Breast epithelium (tissue), 4 donors: Measurements from ENCODE around the gene RGL1. TPM values are rescaled to one million over a fixed set of nuclear protein-coding genes. Genes with fewer than 3 reads are reported as not detected.
A peak's percentile ranks its signal among the peaks of the same experiment; 100 is the strongest.

ENCODE experiments used
- DNase-seq, 2 donors: peaks; one replicate each; pipeline ENCODE4 v3.0.0-alpha.2; 2019; ENCODE audit warnings: low spot score in 2 of 2
- H3K27ac ChIP-seq, 2 donors: fragments of 200-600 bp; sonication (generic) in 1 of 2; one replicate each; pipeline ENCODE4 v1.5.1; 2016 to 2019; ENCODE audit warnings: mild to moderate bottlenecking in 1 of 2
- H3K27me3 ChIP-seq, 2 donors: fragments of 200-600 bp; sonication (generic) in 1 of 2; one replicate each; pipeline versions ENCODE4 v1.5.1 to v1.6.0; 2017 to 2019; ENCODE audit warnings: control low read depth in 1 of 2, mild to moderate bottlenecking in 1 of 2
- H3K36me3 ChIP-seq: fragments of 200-600 bp; one replicate; pipeline ENCODE4 v1.5.1; 2019
- H3K4me1 ChIP-seq, 2 donors: fragments of 200-600 bp; sonication (generic); one replicate each; pipeline ENCODE4 v1.5.1; 2016 to 2019; ENCODE audit warnings: control low read depth in 1 of 2
- H3K4me3 ChIP-seq, 3 donors: fragments of 200-600 bp; sonication (generic); 1 replicate in 2 of 3; 2 replicates in 1 of 3; pipeline ENCODE4 v1.5.1; 2016 to 2019; ENCODE audit warnings: mild to moderate bottlenecking in 3 of 3, moderate library complexity in 2 of 3
- H3K9me3 ChIP-seq, 2 donors: fragments of 200-600 bp; sonication (generic) in 1 of 2; one replicate each; pipeline ENCODE4 v1.5.1; 2016 to 2019; ENCODE audit warnings: control low read depth in 1 of 2
- POLR2A ChIP-seq: fragments of 450-650 bp; IDR thresholded peaks from one replicate; pipeline ENCODE4 v1.6.1; 2016; ENCODE audit warnings: antibody characterized with exemption, mild to moderate bottlenecking, moderate library complexity
- POLR2AphosphoS5 ChIP-seq, 3 donors: sonication (generic); formaldehyde crosslinking; IDR thresholded peaks; one replicate each; pipeline ENCODE4 v1.6.1; 2017; ENCODE audit warnings: antibody characterized with exemption in 3 of 3
- intact Hi-C: fragments of 100-400 bp; cut with DNase I; formaldehyde crosslinking; loops from one replicate; pipeline ENCODE4 v1.15.1; 2023; ENCODE audit warnings: low total_unique reads
- total RNA-seq, 3 donors: library from RNA; depleted of rRNA; stranded (reverse); fragments of >200 nt; gene quantifications; one replicate each; pipeline ENCODE4 v1.1.0, GENCODE V29; 2016
- TF ChIP-seq, protein P1 (sequence below), 3 donors: fragments of 450-650 bp; IDR thresholded peaks; one replicate each; pipeline ENCODE4 v1.5.1; 2016 to 2017; ENCODE audit warnings: antibody characterized with exemption in 3 of 3, mild to moderate bottlenecking in 3 of 3, moderate library complexity in 3 of 3

The RGL1 gene
- total RNA-seq, 3 donors from 2014 or later, result 24.9 to 70.2 (median 26.8) TPM

DNA sequence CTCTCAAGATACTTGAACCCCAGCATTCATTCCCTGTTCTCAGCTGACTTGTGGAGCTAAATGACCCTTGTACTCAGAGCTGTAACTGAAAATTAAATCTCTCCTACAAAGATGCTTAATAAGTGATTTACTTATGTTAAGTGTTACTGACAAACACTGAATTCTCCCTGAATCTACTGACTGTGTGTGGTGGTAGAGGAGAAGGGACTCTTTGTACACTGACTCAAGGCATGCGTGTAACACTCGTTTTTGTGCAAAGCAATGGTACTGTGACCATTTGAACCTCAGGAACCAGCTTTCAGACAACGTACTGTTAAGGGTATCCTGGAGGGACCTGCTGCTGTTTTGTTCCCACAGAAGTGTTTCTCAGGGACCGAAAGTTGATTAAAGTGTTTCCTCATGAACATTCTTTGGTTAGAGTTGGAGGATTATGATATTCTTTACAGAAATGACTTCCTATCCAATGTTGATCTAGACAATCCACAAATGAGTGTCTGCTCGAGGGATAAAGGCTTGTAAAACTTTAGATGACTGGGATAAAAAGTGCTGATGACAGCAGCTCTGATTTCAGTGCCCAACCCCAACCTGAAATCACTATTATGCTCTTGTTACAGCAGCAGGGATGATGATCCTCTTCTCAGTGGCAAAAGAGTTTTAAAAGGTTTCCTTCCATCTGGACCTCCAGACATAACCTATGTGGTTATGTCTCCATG lies 12.8 kb downstream of the RGL1 start:
- H3K4me1 ChIP-seq, result peaks cover 0 to 5% of the 10 kb centered on the region in 2 donors
- TF ChIP-seq POLR2A, result no peak
- TF ChIP-seq POLR2AphosphoS5 (IDR thresholded peaks at IDR 0.05), result no peak
- TF ChIP-seq, protein P1, sequence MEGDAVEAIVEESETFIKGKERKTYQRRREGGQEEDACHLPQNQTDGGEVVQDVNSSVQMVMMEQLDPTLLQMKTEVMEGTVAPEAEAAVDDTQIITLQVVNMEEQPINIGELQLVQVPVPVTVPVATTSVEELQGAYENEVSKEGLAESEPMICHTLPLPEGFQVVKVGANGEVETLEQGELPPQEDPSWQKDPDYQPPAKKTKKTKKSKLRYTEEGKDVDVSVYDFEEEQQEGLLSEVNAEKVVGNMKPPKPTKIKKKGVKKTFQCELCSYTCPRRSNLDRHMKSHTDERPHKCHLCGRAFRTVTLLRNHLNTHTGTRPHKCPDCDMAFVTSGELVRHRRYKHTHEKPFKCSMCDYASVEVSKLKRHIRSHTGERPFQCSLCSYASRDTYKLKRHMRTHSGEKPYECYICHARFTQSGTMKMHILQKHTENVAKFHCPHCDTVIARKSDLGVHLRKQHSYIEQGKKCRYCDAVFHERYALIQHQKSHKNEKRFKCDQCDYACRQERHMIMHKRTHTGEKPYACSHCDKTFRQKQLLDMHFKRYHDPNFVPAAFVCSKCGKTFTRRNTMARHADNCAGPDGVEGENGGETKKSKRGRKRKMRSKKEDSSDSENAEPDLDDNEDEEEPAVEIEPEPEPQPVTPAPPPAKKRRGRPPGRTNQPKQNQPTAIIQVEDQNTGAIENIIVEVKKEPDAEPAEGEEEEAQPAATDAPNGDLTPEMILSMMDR (IDR thresholded peaks at IDR 0.05), result no peak
- peak overlapping the region in 1 of 2 donors; percentile 64 for H3K27ac ChIP-seq
- H3K36me3 ChIP-seq, result no peaks in the 10 kb centered on the region
- H3K9me3 ChIP-seq, result no peaks in the 10 kb centered on the region
- intact Hi-C loops, result no loop called here
- no peaks in the 10 kb centered on the region for H3K27me3 ChIP-seq
- no peak for DNase-seq
- peak overlapping the region in 1 of 3 donors; percentile 7 for H3K4me3 ChIP-seq

DNA sequence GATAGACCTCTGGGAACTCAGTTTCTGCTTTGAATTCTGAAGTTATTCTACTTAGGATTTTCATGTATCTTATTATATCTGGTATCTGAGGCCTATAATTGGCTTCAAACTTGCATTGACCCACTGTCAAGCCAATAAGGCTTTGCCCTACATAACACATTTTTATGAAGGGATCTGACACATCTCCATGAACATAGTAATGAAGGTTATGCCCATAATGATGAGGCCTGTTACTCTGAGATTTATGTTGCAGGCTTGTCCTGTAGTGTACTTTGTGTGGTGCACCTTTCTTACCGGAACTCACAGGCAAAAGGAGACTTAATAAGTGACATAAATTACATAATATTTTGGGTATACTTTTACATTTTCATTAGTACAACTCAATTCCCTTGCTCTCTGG lies 14.1 kb downstream of the RGL1 start:
- Histone ChIP-seq H3K4me1 (peaks cover 0 to 5% of the 10 kb centered on the region in 2 donors), H3K27ac (no peak overlapping the region), H3K36me3 (no peaks in the 10 kb centered on the region), H3K9me3 (no peaks in the 10 kb centered on the region), H3K27me3 (no peaks in the 10 kb centered on the region), H3K4me3 (no peak overlapping the region)
- TF ChIP-seq, protein P1 (IDR thresholded peaks at IDR 0.05), result no peak
- no peak for TF ChIP-seq POLR2A
- TF ChIP-seq POLR2AphosphoS5 (IDR thresholded peaks at IDR 0.05), result no peak
- intact Hi-C loops, result no loop called here
- DNase-seq, result no peak

DNA sequence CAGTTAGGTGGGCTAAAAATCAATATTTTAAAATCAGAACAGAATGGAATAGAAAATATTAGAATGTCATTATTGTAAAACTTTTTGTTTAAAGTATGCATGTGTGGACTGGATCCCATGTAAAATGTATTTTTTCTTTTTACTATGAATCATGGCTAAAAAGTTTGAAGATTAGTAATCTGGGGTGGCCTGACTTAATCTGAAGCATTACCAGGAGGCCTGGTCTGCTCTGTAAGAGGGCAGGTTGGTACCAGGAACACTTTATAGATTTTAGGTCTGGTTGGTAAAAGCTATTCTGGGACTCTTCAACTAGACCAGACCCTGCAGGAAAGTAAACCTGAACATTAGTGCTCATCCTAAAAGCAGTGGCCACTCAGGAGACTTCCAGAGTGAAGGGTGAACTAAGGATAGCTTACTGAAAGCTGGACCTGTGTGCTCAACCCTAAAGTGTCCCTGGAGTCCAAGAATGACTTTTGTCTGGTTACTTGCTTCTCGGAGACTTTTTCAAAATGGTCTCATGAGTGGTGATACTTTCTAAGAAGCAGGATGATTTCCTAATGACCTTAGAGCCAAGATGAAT lies 16.5 kb downstream of the RGL1 start:
- peak overlapping the region; percentile 74 to 81 for H3K27ac ChIP-seq
- no peak overlapping the region for H3K4me3 ChIP-seq
- no peaks in the 10 kb centered on the region for H3K36me3 ChIP-seq
- TF ChIP-seq, protein P1 (IDR thresholded peaks at IDR 0.05), result no peak
- TF ChIP-seq POLR2AphosphoS5 (IDR thresholded peaks at IDR 0.05) (no peak), POLR2A (no peak)
- no peaks in the 10 kb centered on the region for H3K9me3 ChIP-seq
- no peak for DNase-seq
- peaks cover 0 to 5% of the 10 kb centered on the region in 2 donors for H3K4me1 ChIP-seq
- H3K27me3 ChIP-seq, result no peaks in the 10 kb centered on the region
- intact Hi-C loops, result no loop called here

DNA sequence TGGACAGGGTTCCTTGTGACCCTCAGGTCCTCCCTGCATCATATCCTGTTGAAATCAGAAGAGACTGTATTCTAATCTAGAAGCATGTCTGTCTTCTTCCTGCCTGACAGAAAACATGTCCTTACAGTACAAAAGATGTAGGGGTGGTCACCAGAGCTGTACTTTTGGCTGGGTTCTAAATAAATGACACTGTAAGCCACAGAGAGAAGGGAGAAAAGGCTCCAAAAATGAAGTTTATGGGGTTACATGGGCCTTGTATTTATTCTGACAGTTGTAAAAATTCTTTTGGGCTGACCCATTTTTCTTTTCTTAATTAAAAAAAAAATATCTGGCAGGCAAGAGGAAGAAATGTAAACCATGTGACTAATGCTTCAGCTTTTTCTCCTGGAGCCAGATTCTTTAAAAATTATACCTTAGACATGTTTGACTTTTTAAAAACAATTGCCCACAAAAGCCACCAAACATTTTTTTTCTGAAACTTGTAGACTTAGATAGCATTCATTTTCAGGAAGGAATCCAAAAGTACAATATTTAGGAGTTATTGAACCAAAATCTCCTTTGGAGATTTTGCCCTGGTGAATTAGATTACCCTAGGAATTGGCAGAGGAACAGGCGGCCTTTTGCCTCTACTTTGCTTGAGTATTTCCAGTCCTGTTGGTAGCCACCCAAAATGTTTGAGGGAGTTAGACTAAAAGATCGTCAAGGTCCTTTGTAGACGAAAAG lies 17.1 kb downstream of the RGL1 start:
- intact Hi-C loops, result no loop called here
- Histone ChIP-seq H3K4me3 (no peak overlapping the region), H3K9me3 (no peaks in the 10 kb centered on the region), H3K27ac (peak overlapping the region; percentile 74 to 81), H3K4me1 (peaks cover 0 to 5% of the 10 kb centered on the region in 2 donors), H3K36me3 (no peaks in the 10 kb centered on the region), H3K27me3 (no peaks in the 10 kb centered on the region)
- no peak for TF ChIP-seq POLR2A
- TF ChIP-seq, protein P1 (IDR thresholded peaks at IDR 0.05), result no peak
- no peak for TF ChIP-seq POLR2AphosphoS5 (IDR thresholded peaks at IDR 0.05)
- no peak for DNase-seq

DNA sequence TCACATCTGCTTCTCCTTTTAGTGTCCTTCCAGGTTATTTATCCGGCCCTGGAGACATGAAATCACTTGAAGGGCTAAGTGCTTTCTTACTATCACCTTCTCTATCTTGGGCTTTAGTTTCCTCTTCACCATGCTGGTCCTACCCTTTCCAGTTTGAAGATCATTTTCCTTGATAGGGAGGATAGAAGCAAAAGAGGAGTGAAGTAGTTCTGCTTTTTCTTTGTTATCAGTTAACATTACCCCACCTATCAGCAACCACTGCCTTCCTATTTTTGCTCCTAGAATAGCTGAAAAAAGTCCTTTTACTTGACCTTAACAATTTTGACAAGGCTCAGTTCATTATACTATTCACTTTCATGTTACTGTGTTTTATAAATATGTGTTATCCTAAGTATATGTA lies 19.4 kb downstream of the RGL1 start:
- Histone ChIP-seq H3K27me3 (no peaks in the 10 kb centered on the region), H3K9me3 (no peaks in the 10 kb centered on the region), H3K36me3 (no peaks in the 10 kb centered on the region), H3K4me1 (peaks cover 0 to 5% of the 10 kb centered on the region in 2 donors), H3K27ac (no peak overlapping the region), H3K4me3 (no peak overlapping the region)
- no peak for DNase-seq
- intact Hi-C loops, result no loop called here
- TF ChIP-seq POLR2AphosphoS5 (IDR thresholded peaks at IDR 0.05), result no peak
- TF ChIP-seq, protein P1 (IDR thresholded peaks at IDR 0.05), result no peak
